Testis (tissue), 2 donors: ENCODE results near the gene WDR17.

Experiments used
- CTCF ChIP-seq, 3 experiments: fragments of 450-650 bp in 2 of 3; fragments of 200-600 bp in 1 of 3; sonication (generic) in 1 of 3; IDR thresholded peaks; one replicate each; pipeline ENCODE4 v1.5.1; 2016 to 2019; ENCODE audit warnings: antibody characterized with exemption in 3 of 3, mild to moderate bottlenecking in 2 of 3, moderate library complexity in 1 of 3
- POLR2A ChIP-seq: fragments of 450-650 bp; IDR thresholded peaks from one replicate; pipeline ENCODE4 v1.6.1; 2017; ENCODE audit warnings: antibody characterized with exemption, mild to moderate bottlenecking, moderate library complexity

GRCh38 chr4:176032454-176032853 lies 33.2 kb upstream of the WDR17 start:
- TF ChIP-seq CTCF (IDR thresholded peaks at IDR 0.05) (no peak), POLR2A (no peak)
